Stimulated activated CD8-positive, alpha-beta memory T cell treated with anti-CD3 and anti-CD28 coated beads, Interleukin-15, amount 100 ng/mL, for 24 hours (primary cell): ENCODE measurements around the gene CUL1.

ENCODE experiments used
- DNase-seq: peaks from one replicate; pipeline ENCODE4 v3.0.0-alpha.2; 2020; ENCODE audit warnings: low read depth

Gene CUL1

GRCh38 chr7:148698397-148699023, at the start of gene CUL1:
CUL1 (plus strand) TSS chr7:148698903; CDS start chr7:148730123, 31,220 bp downstream.
- DNase-seq, result peak; percentile 57

- DNase-seq, result no peak
These were observed 48.4 kb upstream of the CUL1 start for GRCh38 chr7:148650232-148650858.

- DNase-seq, result no peak
These were observed 45.9 kb upstream of the CUL1 start for GRCh38 chr7:148652773-148653172.

GRCh38 chr7:148657929-148658328, 40.8 kb upstream of the CUL1 start:
- no peak for DNase-seq

GRCh38 chr7:148661471-148661870, 37.2 kb upstream of the CUL1 start:
- DNase-seq, result no peak

- no peak for DNase-seq
These were observed 36.1 kb upstream of the CUL1 start for GRCh38 chr7:148662646-148663045.

- DNase-seq, result no peak
These were observed 34.4 kb upstream of the CUL1 start for GRCh38 chr7:148664324-148664723.

GRCh38 chr7:148665221-148665620, 33.5 kb upstream of the CUL1 start:
- no peak for DNase-seq

GRCh38 chr7:148669927-148670326, 28.8 kb upstream of the CUL1 start:
- DNase-seq, result no peak

GRCh38 chr7:148670374-148670773, 28.3 kb upstream of the CUL1 start:
- DNase-seq, result no peak

GRCh38 chr7:148670807-148671206, 27.9 kb upstream of the CUL1 start:
- DNase-seq, result no peak

- DNase-seq, result no peak
These were observed 26.7 kb upstream of the CUL1 start for GRCh38 chr7:148672041-148672440.

- no peak for DNase-seq
These were observed 24.0 kb upstream of the CUL1 start for GRCh38 chr7:148674689-148675088.

GRCh38 chr7:148676291-148676690, 22.4 kb upstream of the CUL1 start:
- no peak for DNase-seq

- DNase-seq, result no peak
These were observed 16.9 kb upstream of the CUL1 start for GRCh38 chr7:148681821-148682220.

GRCh38 chr7:148684289-148684830, 14.3 kb upstream of the CUL1 start:
- DNase-seq, result no peak

GRCh38 chr7:148686312-148686937, 12.3 kb upstream of the CUL1 start:
- DNase-seq, result no peak

- no peak for DNase-seq
These were observed 11.1 kb upstream of the CUL1 start for GRCh38 chr7:148687555-148687954.

- no peak for DNase-seq
These were observed 10.2 kb upstream of the CUL1 start for GRCh38 chr7:148688526-148688925.

- DNase-seq, result no peak
These were observed 5.1 kb upstream of the CUL1 start for GRCh38 chr7:148693651-148694050.

- no peak for DNase-seq
These were observed 4.1 kb upstream of the CUL1 start for GRCh38 chr7:148694631-148695030.

GRCh38 chr7:148695953-148696352, 2.8 kb upstream of the CUL1 start:
- DNase-seq, result no peak

- no peak for DNase-seq
These were observed 1.9 kb upstream of the CUL1 start for GRCh38 chr7:148696787-148697186.
